Activated CD4-positive, CD25-positive, alpha-beta regulatory T cell treated with anti-CD3 and anti-CD28 coated beads, Interleukin-2, amount 50 U/mL, for 72 hours (primary cell): Measurements from ENCODE around the gene FRMD6.

Source experiments
- DNase-seq: peaks from one replicate; pipeline ENCODE4 v3.0.0; 2021

Gene FRMD6

DNA sequence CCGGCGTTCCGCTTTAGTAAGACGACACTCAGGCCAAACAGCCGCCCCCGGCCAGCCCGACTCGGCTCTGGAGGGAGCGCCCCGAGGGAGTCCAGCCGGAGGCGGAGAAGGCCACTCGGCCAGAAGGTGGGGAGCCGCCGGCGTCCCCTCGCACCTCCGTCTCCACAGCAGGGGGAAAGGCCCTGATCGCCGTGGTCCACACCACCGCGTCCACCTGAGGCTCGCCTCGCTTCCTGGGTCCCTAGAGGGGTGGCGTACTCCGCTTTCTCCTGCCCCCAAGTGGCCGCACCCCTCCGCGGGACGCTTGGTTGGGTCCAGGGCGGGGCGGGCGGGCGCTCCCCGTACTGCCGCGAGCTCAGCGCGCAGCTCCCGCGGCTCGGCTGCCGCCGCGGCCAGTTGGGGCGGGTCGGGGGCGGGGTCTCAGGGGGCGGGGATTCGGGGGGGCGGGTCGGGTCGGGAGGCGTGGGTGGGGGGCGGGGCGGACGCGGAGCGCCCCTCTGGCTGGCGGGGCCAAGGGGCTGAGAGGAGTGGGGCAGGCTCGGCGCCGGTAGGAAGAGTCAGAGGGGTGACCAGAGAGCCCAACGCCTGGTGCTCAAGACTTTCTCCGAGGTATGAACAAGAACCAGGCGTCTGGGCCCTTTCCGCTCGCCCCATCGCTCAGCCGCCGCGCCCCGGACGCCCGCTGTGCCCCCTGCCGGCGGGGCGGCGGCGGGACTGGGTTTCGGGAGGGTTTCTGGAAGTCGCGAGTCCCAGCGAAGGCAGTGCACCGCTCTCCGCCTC lies at the start of gene FRMD6:
Gene FRMD6 (plus strand): TSS at position 523 of the 780 bp plus-strand sequence. CDS start 37,927 bp downstream, outside the sequence.
- peak; percentile 77 for DNase-seq

DNA sequence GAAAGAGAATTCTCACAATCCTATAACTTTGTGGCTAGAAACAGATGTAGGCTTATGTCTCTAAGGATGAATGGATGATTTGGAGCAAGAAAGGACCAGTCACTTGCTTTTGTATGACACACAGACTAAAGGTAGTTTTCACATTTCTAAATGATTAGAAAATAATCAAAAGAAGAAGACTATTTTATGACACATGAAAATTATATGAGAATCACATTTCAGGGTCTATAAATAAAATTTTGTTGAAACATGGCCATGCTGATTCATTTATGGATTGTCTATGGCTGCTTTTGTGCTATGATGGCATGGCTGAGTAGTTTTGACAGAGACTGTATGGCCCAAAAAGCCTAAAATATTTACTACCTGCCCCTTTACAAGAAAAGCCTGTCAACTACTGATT lies 49.4 kb upstream of the FRMD6 start:
- no peak for DNase-seq

DNA sequence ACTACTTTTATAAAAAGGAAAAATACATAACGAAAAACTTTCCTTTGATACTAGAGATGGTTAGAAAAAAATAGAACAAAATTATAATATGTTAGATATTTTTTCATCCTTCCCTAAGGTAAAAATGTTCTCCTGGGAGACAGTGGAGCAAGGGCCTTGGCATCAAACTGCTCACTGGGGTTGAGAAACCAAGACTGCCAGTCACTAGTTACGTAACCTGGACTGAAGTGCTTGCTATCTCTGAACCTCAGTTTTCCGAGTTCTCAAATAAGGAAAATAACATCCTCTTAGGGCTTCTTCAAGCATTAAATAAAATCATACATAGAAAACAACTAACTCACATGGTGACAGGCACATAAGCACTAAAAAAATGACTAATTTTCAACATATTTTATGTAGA lies 48.2 kb upstream of the FRMD6 start:
- no peak for DNase-seq

DNA sequence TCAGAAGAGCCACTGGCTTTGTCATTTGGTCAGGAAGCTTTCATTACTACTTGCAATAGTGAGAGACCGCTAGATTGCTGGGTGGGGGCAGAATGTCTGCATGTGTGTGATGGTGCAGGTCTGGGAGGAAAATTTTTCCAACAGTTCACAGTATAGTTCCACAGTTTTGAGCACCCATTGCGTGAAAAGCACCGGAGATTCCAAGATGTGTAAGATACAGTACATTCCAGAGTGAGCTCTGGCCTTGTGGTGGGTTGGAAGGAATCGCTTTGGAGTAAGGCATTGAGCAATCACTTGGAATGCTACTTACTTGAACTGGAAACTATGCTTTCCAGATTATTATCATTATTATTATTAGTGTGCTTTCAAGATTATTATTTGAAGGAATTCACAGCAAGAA lies 47.6 kb upstream of the FRMD6 start:
- DNase-seq, result no peak

DNA sequence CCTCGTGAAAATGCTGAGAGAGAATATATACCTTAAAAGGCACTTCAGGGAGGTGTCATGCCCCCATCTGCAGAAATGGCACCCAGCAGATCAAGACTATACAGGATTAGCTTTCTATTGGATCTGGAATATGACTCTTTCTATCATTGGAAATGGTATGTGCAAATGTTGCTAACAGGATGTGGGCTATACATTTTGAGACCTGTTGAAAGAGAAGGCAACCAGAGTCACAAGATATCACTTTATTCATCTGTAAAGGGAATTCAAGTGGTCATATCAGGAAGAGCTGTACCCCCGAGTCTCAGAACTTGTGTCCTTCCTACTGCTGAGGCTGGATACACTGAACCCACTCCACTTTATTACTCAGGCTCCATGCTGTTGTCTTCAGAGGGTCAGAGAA lies 46.1 kb upstream of the FRMD6 start:
- DNase-seq, result no peak

DNA sequence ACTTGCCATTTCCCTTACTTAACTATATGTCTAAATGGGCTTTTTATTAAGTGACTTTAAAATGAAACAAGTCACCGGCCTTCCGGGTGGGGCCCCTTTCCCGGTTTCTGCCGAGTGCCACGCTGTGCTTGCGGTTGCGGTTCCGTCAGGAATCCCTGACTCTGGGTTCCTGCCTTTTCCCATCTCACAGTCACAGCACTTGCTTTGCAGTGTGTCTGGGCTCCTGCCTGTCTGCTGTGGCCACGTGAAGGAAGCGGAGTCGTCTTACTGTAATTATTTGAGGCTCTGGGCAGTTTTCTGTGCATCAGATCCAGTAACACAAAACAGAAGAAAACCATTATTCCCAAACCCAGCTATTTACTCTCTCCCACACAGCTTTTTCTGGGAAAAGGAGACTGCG lies 44.0 kb upstream of the FRMD6 start:
- no peak for DNase-seq

DNA sequence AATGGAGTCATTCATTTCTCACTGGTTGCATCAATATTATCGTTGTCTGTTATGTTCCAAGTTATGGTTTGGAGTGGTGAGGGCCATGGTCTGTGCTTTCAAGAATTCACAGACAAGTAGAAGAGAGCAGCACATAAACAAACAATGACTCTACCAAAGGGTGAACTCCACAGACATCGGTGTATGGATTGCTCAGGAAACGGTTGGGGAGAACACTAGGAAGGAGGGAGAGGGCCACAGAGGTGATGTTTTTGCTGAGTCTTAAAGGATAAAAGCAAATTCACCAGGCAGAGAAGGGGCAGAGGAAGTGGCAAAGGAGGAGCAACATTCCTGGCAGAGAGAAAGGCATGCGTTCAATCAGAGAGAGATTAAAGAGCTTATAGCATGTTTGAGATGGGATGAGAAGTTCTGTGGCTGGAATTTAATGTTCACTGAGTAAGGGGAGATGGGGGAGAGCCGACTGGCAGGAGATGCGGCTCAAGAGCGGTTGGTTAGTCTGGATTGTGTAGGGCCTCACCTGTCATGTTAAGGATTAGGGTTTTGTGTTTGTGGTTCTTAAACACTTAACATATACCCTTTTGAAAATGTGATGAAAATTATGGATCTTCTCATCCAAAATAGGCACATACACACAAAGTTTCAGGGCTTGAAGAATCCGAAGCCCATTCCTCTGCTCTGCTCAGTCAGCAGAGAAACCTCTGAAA lies 42.3 kb upstream of the FRMD6 start:
- DNase-seq, result no peak

DNA sequence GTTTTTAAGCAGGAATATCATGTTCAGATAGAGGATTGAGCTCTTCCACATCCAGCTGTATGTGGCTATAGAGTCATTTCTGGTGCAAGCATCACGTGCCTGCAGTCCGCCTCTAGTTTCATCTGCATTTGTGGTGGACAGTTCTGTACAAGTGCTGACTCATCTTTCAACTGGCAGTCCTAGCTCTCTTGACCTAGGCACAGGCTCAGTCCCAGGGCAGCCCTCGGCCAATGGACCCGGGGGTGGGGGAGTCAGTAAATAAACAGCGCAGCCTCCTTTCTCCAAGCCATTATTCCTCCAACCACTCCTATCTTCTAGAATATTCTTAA lies 41.8 kb upstream of the FRMD6 start:
- no peak for DNase-seq

DNA sequence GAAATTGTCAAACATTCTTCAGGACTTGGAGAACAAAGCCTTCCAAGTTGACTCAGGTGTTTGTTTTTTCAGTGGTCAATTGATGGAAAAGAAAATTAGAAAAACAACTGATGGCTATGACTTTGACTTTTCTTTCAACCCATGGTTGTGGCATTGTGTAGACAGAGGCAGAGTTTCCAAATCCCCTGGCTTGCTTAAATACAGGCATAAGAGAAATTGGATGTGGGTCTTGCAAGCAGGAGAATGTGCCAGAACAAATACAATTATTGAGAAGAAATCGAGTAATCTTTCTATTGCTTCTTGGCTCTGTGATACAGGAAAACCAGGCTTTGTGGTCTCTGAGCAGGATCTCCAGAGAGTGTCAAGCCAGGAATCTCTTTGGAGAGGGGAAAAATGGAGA lies 40.9 kb upstream of the FRMD6 start:
- no peak for DNase-seq

DNA sequence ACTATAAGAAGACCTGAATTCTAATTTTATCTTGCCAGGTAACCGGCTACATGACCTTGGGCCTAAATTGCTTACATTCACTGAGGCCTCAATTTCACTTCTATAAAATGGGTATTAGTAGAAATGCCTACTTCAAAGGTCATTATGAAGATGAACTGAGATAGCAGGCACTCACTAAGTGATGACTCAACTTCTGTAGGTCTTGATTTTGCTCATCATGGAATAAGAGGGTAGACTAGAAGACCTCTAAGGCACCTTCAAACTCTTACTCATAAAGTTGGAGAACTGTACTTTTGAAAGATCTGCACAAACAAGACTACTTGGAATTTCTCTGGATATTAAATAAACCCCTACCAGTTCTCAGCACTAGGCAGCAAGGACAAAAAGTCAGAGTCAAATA lies 39.3 kb upstream of the FRMD6 start:
- DNase-seq, result no peak

DNA sequence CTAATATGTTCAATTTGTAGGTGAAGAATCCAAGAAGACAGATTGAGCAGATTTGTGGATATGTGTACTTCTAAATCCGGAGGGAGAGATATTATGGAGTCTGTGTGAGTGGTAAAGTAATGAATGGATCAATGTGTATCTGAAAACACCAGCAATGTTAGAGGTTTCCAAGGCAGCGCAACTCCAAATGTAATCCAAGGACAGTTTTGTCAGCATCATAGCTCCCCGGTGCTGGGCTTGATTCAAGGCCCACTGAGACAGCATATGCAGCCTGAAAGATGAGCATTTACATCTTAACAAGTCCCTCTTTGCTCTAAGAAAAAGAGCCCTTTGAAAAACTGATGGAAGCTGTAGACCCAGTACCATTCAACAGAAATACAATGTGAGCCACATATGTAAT lies 38.3 kb upstream of the FRMD6 start:
- DNase-seq, result no peak

DNA sequence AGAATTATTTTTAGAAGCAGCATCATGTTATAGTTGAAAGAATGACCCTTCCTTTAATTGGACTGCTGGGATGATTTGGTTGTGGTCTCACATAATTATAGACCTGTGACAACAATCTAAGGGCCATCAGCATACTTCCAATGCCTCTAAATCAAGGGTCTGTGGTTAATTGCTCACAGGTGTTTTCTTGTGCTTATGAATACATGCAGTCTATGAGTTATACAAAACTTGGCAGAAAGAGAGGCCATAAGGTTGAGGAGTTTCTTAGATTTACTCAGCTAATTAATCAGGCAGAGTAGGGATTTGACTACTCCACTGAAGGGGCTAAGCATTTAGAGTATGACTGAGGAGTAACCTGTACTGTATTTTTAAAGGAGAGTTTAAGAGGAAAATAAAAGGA lies 37.0 kb upstream of the FRMD6 start:
- DNase-seq, result no peak

DNA sequence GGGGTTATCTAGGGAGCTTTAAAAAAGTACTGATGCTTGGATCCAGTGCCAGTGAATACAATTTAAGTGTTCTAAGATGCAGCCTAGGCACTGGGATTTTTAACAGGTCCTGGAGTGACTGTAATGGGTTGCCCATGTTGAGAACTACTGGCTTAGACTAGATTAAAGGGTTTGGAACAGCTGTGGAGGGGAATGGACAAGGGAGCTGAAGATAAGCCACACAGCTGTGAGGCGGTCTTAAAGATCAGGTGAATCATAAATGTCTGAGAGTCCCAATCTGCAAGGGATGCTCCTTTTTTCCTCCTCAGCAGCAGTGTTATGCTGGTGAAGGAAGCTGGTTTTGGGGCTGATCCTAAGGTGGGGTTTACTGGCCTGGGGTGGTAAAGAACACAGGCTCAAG lies 35.5 kb upstream of the FRMD6 start:
- no peak for DNase-seq

DNA sequence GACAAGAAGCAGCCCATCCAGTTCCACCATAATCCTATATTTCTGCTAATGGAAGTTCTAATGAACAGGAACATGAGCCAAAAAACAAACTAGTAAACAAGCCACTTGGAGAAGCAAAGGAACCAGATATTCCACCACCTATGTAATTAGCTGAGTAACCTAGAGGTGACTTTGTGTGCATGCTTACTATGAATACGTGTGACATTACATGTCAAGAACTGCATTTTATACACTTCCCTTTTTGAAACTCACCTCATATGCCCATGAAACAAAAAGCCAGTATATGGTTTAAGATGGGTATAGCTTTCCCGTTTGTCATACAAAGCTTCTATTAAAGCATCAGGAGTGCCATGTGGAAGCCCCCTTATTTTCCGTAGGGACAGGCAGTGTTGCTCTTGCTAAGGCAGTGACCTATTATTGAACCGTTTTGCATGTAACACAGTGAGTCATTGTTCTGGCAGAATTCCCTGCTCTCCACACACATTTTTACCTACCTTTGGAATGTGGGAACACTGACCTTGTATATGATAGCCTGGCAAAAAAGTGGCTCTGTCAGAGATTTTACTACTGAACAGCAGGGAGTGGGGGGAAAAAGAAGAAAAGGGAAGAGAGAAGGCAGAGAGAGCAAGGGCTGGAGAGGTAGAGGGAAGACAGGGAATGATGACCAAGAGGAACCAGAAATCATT lies 34.8 kb upstream of the FRMD6 start:
- no peak for DNase-seq

DNA sequence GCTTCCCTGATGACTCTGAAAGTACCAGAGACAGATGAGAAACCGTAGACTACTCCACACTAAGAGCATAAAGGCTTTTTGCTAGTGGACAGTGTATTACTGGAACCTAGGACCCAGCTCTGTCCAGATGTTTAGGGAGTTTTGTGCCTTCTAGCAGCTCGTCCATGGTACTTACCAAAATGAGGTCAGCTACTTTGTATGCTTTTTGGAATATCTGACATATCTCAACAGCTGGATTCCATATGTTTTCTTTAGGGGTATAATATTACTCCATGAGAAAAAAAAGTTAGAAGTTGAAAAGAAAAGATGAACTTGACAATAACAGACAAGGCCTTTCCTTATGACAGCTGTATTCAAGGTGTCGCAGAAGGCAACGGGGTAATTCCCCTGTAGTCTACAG lies 32.1 kb upstream of the FRMD6 start:
- DNase-seq, result no peak

DNA sequence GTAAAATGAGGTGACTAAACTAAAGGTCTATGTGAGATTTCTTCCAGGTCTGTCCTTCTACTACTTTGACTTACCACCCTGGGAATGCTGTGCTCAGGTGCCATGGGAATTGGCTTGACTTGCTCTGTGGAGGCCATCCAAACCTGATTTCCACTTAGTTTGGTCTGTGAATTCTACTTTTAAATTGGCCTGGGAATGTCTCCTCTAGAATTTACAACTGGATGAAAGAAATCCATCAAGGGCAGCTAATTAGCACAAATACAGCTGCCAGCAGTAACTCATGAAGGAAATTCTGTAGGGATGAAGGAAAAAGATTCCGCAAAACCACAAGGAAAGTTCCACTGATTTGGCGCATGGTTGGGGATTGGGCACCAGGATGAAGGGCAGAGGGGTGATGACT lies 31.7 kb upstream of the FRMD6 start:
- no peak for DNase-seq

DNA sequence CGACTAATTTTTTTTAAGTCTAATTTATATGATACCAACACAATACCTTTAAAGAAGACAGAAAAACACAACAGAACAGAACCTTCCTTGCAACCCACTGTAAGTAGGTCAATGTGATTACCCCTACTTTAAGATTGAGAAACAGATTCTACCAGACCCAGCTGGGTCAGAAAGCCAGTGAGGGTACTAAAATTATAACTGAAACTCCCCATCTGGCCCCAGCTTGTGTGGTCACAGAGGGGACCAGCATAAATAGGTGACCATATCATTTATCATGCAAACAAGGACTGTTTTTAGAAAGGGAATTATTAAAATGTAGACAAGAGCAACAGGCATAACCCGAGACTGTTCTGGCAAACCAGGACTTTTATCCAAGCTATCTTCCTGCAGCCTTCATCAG lies 30.1 kb upstream of the FRMD6 start:
- DNase-seq, result no peak

DNA sequence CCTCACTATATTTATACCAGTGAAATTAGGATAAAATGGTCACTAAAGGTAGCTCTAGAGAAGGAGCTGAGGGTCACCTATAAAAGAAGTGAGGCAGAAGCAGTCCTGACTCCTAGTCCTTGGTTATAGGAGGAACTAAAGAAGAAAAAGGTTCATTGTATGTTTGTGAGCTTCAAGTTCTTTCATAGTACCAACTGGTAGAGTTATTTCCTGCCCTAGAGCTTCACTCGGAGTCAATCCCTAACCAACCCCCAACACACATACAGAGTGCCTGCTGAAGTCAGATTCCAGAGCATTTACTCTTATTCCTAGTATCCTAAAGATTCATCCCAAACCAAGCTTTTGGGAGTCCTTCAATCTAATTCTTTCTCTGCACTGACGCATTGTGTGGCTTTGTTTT lies 29.3 kb upstream of the FRMD6 start:
- no peak for DNase-seq

DNA sequence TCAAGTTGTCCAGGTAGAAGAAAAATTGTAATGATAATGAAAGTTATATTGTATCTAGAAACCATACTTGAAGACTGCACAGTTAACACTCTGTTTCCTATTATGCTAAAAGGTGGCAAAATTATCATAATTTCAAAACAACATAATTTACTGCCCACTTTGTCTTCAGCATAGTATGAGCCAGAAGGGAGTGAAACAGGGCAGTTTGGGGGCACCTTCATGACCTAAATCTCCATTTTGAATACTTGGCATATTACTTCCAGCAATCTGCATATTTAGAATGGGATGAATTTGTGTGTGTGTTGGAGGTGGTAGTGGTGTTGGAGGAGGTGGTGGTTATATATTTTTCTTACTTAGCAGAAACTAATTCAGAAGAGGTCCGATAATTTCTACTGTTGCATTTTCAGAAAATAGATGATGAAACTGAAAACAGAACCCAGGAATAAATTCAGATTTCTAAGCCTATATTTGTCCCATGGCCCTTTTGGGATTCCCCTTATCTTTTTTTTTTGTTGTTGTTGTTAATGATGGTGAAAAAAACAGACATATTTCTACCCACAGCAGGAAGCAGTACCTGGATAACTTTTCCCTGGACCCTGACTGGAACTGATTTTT lies 26.6 kb upstream of the FRMD6 start:
- DNase-seq, result no peak

DNA sequence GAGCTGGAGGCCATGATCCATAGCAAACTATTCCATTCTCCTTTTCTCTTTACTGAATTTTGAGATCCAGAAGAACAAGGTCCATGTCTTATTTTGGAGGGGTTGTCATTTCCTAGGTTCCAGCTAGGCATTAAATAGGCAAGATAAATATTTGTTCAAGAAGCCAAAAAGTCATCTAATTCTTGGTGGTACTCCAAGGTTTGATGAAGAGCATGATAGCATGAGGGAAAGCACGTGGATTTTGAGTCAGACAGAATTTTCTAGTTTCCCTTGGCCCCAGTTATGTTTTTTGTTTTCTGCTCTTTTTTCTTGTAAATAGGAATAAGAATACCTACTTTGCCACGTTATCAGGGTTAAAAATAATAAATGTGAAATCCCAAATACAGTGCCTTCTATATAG lies 25.5 kb upstream of the FRMD6 start:
- no peak for DNase-seq

DNA sequence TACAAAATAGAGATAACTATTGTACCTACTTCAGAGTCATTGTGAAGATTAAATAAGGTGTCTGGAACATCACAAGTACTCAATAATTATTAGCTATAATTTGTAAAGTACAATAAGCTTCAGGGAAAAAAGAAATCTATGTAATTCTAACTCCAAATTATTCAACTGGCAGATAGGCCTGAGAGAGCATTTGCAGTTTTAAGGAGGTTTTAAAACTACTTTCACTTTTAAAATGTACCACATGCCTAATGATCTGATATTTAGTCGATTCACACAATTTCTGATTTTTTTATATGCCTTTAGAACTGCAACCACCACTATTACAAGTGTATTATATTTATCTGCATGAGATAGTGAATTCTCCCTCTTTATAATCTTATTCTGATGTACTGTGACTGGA lies 24.9 kb upstream of the FRMD6 start:
- DNase-seq, result no peak

DNA sequence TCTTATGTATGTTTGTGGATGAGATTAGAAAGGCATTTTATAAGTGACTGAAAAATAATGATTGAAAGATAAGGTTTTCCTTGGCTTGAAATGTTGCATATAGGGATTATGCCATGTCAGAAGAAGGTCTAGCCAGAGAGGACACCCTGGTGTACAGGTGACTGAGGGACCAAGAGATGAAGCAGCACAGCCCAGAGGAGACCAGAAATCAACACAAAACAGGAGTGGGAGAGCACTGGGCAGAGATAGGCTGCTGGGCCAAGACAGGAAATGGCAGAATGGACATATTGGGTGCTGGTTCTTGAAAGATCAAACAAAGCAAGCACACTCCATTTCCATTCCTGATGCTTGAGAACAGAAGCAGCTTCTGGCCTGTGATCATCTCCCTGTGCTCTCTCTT lies 24.4 kb upstream of the FRMD6 start:
- no peak for DNase-seq

DNA sequence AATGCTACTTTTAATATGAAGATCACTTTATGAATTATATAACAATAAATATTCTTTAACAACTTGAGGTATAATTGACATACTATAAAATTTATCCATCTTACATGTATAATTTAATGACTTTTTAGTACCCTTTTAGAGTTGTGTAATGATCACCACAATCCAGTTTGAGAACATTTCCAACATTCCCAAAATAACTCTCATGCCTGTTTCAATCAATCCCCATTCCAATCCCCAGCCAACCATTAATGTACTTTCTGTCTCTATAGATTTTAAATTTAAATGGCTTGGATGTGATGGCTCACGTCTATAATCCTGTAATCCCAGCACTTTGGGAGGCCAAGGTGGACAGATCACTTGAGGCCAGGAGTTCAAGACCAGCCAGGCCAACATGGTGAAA lies 23.5 kb upstream of the FRMD6 start:
- no peak for DNase-seq

DNA sequence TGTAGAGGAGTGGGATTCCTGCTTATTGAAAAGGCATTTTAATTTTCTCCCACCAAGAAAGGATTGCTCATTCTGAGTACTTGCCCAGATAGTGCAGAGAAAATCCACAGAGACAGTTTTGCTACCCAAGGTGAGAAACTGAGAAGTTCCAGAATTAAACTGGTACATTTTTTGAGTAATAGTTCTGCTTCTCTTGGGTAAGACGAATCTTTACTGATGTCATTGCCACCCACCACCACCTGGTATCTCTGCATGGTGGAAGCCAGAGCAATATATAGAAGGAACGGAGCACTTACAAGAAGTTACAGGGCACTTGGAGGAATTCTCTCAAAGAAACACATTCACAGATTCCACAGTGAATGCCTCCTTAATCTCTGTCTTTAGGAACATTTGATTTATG lies 20.7 kb upstream of the FRMD6 start:
- no peak for DNase-seq
